ENCODE results near the gene CHORDC1. TPM values are rescaled to one million over a fixed set of nuclear protein-coding genes. Genes with fewer than 3 reads are reported as not detected.
"Not testable (repeated sequence)": the region's sequence is repeated elsewhere in the genome, so short reads cannot be mapped to it uniquely, and the experiment has no call there.

CHORDC1 gene
- total RNA-seq, 4 donors from 2014 or later: 18.8 to 29.8 (median 23.3) TPM

DNA sequence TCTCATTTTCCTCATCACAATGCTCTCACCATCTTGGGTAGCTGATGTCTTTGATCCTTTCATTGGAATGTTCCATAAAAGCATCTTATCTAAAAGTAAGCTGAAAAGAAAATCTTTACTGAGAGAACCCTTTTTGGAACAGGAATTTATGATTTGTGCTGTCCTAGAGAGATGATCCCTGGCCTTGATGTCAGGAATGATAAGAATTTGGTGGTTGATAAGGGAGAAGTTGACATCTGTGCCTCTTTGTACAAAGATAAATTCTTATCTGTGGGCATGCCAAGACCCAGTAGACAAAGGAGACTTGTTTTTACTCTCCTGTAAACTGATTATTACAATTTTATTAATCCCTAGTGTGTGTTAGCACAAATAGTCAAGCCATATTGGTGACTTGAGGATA, 51.5 kb downstream of the CHORDC1 start:
- no peak overlapping the region for H3K4me3 ChIP-seq (ENCODE audit: low read depth, poor library complexity, severe bottlenecking)
- intact Hi-C loops (cut with DNase I; ENCODE audit: low total_unique reads): no loop called here
- no peak for DNase-seq (ENCODE audit: low spot score in 2 of 2)
- TF ChIP-seq POLR2A (IDR thresholded peaks at IDR 0.05): no peak
- TF ChIP-seq, protein P1, sequence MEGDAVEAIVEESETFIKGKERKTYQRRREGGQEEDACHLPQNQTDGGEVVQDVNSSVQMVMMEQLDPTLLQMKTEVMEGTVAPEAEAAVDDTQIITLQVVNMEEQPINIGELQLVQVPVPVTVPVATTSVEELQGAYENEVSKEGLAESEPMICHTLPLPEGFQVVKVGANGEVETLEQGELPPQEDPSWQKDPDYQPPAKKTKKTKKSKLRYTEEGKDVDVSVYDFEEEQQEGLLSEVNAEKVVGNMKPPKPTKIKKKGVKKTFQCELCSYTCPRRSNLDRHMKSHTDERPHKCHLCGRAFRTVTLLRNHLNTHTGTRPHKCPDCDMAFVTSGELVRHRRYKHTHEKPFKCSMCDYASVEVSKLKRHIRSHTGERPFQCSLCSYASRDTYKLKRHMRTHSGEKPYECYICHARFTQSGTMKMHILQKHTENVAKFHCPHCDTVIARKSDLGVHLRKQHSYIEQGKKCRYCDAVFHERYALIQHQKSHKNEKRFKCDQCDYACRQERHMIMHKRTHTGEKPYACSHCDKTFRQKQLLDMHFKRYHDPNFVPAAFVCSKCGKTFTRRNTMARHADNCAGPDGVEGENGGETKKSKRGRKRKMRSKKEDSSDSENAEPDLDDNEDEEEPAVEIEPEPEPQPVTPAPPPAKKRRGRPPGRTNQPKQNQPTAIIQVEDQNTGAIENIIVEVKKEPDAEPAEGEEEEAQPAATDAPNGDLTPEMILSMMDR (IDR thresholded peaks at IDR 0.05): no peak

DNA sequence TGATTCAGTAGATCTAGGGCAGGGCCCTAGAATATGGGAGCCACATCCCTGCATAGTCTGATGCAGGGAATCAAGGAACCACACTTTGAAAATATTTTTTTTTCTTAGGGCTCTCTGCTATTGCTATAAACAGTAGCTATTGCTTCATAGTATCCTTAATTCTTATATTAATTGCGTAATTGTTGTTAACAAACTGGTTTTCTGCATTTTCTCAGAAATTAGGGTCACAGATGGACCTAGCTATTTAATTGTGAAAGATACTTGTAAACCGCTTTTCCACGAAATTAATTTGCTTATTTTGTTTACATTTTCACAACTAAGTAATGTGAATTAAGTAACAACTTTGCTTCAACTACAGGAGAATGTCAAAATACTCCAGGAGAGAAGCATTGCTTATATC, 54.3 kb downstream of the CHORDC1 start:
- no peak for DNase-seq (ENCODE audit: low spot score in 2 of 2)
- WGBS, 2 donors: 89 to 93% methylated on average over 3 of the region's 3 CpGs
- TF ChIP-seq, protein P1 (IDR thresholded peaks at IDR 0.05): no peak
- TF ChIP-seq POLR2A (IDR thresholded peaks at IDR 0.05): no peak
- intact Hi-C loops (cut with DNase I; ENCODE audit: low total_unique reads): no loop called here
- H3K4me3 ChIP-seq (ENCODE audit: low read depth, poor library complexity, severe bottlenecking): no peak overlapping the region

DNA sequence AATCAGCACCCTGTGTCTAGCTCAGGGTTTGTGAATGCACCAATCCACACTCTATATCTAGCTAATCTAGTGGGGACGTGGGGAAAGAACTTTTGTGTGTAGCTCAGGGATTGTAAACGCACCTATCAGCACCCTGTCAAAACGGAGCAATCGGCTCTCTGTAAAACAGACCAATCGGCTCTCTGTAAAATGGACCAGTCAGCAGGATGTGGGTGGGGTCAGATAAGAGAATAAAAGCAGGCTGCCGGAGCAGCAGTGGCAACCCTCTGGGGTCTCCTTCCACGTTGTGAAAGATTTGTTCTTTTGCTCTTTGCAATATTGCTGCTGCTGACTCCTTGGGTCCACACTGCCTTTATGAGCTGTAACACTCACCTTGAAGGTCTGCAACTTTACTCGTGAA, 55.1 kb downstream of the CHORDC1 start:
- intact Hi-C loops (cut with DNase I; ENCODE audit: low total_unique reads); DNase-seq (ENCODE audit: low spot score in 2 of 2); H3K4me3 ChIP-seq (ENCODE audit: low read depth, poor library complexity, severe bottlenecking): not testable (repeated sequence)
- 89 to 93% methylated on average over 8 of the region's 8 CpGs for WGBS, 2 donors

DNA sequence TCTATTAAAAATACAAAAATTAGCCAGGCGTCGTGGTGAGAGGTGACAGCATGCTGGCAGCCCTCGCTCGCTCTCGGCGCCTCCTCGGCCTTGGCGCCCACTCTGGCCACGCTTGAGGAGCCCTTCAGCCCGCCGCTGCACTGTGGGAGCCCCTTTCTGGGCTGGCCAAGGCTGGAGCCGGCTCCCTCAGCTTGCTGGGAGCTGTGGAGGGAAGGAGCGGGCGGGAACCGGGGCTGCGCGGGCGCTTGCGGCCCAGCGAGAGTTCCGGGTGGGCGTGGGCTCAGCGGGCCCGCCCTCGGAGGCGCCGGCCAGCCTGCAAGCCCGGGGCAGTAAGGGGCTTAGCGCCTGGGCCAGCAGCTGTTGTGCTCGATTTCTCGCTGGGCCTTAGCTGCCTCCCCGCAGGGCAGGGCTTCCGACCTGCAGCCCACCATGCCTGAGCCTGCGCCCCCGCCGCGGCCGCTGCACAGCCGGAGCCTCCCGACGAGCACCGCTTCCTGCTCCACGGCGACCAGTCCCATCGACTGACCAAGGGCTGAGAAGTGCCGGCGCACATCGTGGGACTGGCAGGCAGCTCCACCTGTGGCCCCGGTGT, 55.8 kb downstream of the CHORDC1 start:
- DNase-seq (ENCODE audit: low spot score in 2 of 2); intact Hi-C loops (cut with DNase I; ENCODE audit: low total_unique reads); H3K4me3 ChIP-seq (ENCODE audit: low read depth, poor library complexity, severe bottlenecking): not testable (repeated sequence)
- 97 to 98% methylated on average over 49 of the region's 49 CpGs for WGBS, 2 donors

Other genes with a start within 250 kb of the CHORDC1 start
- gene TRIM49C, start 191.9 kb downstream of the CHORDC1 start, total RNA-seq: not detected
- gene UBTFL1, start 137.1 kb downstream of the CHORDC1 start, total RNA-seq: not detected
- gene NAALAD2, start 88.4 kb downstream of the CHORDC1 start, total RNA-seq: under 1 TPM; 0.11 to 0.49 (median 0.30) TPM

All from lower leg skin (tissue), 4 donors.